Transverse colon (tissue), 4 donors: Measurements from ENCODE around the gene HAND2. TPM values are rescaled to one million over a fixed set of nuclear protein-coding genes. Genes with fewer than 3 reads are reported as not detected.

Source experiments
- DNase-seq: peaks from one replicate; pipeline ENCODE4 v3.0.0-alpha.2; 2019
- H3K27ac ChIP-seq, 4 donors: fragments of 200-600 bp; sonication (generic); 2 replicates each; pipeline ENCODE4 v1.5.1; 2016 to 2018; ENCODE audit warnings: inconsistent platforms in 4 of 4
- H3K27me3 ChIP-seq: fragments of 200-600 bp; sonication (generic); 2 replicates; pipeline ENCODE4 v1.5.1; 2017; ENCODE audit warnings: inconsistent platforms
- H3K36me3 ChIP-seq, 4 donors: fragments of 200-600 bp; sonication (generic); 2 replicates each; pipeline ENCODE4 v1.5.1; 2017 to 2019; ENCODE audit warnings: inconsistent platforms in 4 of 4
- H3K4me1 ChIP-seq, 4 donors: fragments of 200-600 bp; sonication (generic); 2 replicates each; pipeline ENCODE4 v1.5.1; 2017 to 2020; ENCODE audit warnings: inconsistent platforms in 4 of 4
- H3K4me3 ChIP-seq, 4 donors: fragments of 200-600 bp; sonication (generic); 1 replicate in 1 of 4; 2 replicates in 3 of 4; pipeline versions ENCODE4 v1.5.1 to v1.6.1; 2017 to 2019; ENCODE audit warnings: inconsistent platforms in 4 of 4
- H3K9me3 ChIP-seq, 2 donors: fragments of 200-600 bp; sonication (generic); 2 replicates each; pipeline ENCODE4 v1.5.1; 2017 to 2019; ENCODE audit warnings: inconsistent platforms in 2 of 2
- EP300 ChIP-seq: sonication (generic); formaldehyde crosslinking; IDR thresholded peaks from one replicate; pipeline ENCODE4 v1.6.1; 2017; ENCODE audit warnings: antibody characterized with exemption, low read depth
- POLR2A ChIP-seq: fragments of 450-650 bp; IDR thresholded peaks from one replicate; pipeline ENCODE4 v1.6.1; 2016; ENCODE audit warnings: antibody characterized with exemption, mild to moderate bottlenecking, moderate library complexity
- POLR2AphosphoS5 ChIP-seq, 3 donors: sonication (generic); formaldehyde crosslinking; IDR thresholded peaks; one replicate each; pipeline ENCODE4 v1.6.1; 2016; ENCODE audit warnings: antibody characterized with exemption in 3 of 3
- WGBS, 2 donors: methylation state at CpG; one replicate each; pipeline ENCODE4 v1.1.5; 2018; ENCODE audit warnings: low coverage in 1 of 2; 5-methylcytosine and 5-hydroxymethylcytosine counted together
- in situ Hi-C, 4 donors: fragments of 200-750 bp; cut with MboI; loops; one replicate each; pipeline versions ENCODE4 v1.15.0 to v1.15.1; 2017; ENCODE audit warnings: low sequenced_read_pairs in 3 of 4, low pct_ligation_motif_present in 1 of 4, low pct_unique_long_range_greater_than_20kb in 1 of 4
- intact Hi-C: fragments of 100-400 bp; cut with DNase I; formaldehyde crosslinking; loops from one replicate; pipeline ENCODE4 v1.15.1; 2023; ENCODE audit warnings: low total_unique reads
- total RNA-seq, 4 donors: library from RNA; depleted of rRNA; stranded (reverse); fragments of >200 nt; gene quantifications; one replicate each; pipeline ENCODE4 v1.1.0, GENCODE V29; 2016
- TF ChIP-seq, protein P1 (sequence below), 5 experiments: fragments of 200-600 bp in 3 of 5; fragments of 450-650 bp in 2 of 5; sonication (generic) in 3 of 5; IDR thresholded peaks; 1 replicate in 2 of 5; 2 replicates in 3 of 5; pipeline ENCODE4 v1.5.1; 2016 to 2017; ENCODE audit warnings: antibody characterized with exemption in 5 of 5, inconsistent platforms in 3 of 5, mild to moderate bottlenecking in 2 of 5, moderate library complexity in 1 of 5

Gene HAND2
- total RNA-seq, 4 donors from 2014 or later = 24.6 to 87.6 (median 40.9) TPM

DNA sequence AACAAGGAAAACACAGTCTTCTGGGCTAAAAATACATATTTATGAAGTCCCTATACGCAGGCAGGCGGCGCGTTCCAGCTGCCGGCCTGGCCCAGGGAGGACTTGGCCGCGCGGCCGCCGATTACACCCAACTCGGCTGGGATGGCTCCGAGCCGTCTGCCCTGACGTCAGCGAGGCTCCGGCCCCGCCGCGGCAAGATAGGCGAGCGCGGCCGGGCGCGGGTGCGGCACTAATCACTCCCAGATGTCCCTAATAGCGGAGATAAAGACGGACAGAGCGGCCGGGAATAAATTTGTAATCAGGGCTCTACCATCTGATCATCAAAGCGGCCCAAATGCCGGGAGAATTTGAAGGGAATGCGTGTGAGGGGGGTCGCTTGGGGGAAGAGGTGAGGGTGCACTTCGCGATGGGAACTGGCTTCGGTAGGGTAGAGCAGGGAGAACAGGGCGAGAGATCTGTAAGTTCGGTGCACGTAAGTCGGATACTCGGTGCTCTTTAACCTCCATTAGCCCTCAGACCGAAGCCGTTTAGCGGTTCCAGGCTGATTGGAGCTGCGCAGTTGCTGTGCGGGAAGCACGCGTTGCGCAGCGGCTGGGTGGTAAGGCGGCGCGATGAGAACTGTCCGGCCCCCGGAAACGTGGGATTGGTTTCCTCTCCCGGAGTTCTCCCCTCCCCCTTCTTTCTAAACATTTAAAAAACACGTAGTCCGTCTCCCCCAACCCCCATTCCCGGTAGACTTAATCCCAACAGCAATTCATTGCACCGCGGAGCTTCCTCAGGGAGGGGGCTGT lies 7.7 kb downstream of the HAND2 start:
- Histone ChIP-seq H3K9me3 (no peaks in the 10 kb centered on the region), H3K27ac (peak overlapping the region; percentile 81 to 95 (median 89)), H3K36me3 (no peaks in the 10 kb centered on the region), H3K4me3 (peak overlapping the region; percentile 21 to 59 (median 35)), H3K27me3 (peaks cover 100% of the 10 kb centered on the region), H3K4me1 (peaks cover 4 to 48% (median 26%) of the 10 kb centered on the region in 4 donors)
- 11 to 13% methylated on average over 12 to 63 of the region's 63 CpGs for WGBS, 2 donors
- in situ Hi-C loops = loop anchor here (25.0 kb wide), 2 partner anchors 615 to 640 kb away; no protein-coding TSS in a partner anchor
- peak; percentile 71 for DNase-seq
- intact Hi-C loops = loop anchor here (2.0 kb wide), 1 partner anchor 38 kb away; no protein-coding TSS in a partner anchor
- TF ChIP-seq EP300 (no peak), POLR2A (no peak), POLR2AphosphoS5 (IDR thresholded peaks at IDR 0.05) (peak; percentile 6 to 69 (median 25))
- TF ChIP-seq, protein P1, sequence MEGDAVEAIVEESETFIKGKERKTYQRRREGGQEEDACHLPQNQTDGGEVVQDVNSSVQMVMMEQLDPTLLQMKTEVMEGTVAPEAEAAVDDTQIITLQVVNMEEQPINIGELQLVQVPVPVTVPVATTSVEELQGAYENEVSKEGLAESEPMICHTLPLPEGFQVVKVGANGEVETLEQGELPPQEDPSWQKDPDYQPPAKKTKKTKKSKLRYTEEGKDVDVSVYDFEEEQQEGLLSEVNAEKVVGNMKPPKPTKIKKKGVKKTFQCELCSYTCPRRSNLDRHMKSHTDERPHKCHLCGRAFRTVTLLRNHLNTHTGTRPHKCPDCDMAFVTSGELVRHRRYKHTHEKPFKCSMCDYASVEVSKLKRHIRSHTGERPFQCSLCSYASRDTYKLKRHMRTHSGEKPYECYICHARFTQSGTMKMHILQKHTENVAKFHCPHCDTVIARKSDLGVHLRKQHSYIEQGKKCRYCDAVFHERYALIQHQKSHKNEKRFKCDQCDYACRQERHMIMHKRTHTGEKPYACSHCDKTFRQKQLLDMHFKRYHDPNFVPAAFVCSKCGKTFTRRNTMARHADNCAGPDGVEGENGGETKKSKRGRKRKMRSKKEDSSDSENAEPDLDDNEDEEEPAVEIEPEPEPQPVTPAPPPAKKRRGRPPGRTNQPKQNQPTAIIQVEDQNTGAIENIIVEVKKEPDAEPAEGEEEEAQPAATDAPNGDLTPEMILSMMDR (IDR thresholded peaks at IDR 0.05) = no peak

DNA sequence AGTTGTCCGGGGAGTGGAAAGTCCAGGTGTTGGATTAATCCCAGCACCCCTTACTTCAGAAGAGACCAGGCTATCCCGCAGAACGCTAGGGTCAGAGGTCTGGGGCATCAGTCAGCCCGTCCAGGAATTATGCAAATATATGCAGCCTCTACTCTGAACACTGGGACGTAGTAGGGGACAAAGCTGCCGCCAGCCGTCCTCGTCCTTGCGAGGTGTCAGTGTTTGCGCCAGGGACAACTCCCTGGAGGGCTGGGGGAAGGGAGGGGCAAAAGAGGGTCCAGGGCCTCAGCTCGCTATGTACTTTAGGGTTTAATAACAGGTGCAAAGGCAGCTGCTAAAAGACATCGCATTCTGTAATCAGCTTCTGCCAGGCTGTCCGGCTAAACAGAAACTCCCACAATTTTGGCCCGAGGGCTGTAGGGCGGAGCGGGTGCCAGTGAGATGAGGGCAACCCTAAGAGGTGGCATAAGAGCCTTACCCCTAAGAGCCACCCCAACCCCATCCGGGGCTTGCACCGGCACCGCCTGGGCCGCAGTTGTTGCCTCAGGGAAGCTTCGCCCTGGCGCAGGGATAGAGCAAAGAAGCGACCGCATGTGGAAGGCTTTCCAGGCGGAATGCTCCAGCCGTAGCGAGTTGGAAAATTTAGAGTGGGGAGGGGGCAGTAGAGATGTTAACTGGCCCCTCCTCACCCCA lies 8.4 kb downstream of the HAND2 start:
- no peak for DNase-seq
- in situ Hi-C loops (loop anchor here (25.0 kb wide), 2 partner anchors 616 to 641 kb away; no protein-coding TSS in a partner anchor), intact Hi-C loops (loop anchor here (2.0 kb wide), 1 partner anchor 37 kb away; no protein-coding TSS in a partner anchor)
- Histone ChIP-seq H3K4me1 (peaks cover 4 to 56% (median 30%) of the 10 kb centered on the region in 4 donors), H3K27ac (peak overlapping the region; percentile 81 to 95 (median 89)), H3K4me3 (peak overlapping the region; percentile 9 to 59 (median 35)), H3K36me3 (no peaks in the 10 kb centered on the region), H3K27me3 (peaks cover 100% of the 10 kb centered on the region), H3K9me3 (no peaks in the 10 kb centered on the region)
- TF ChIP-seq EP300 (no peak), POLR2A (no peak), POLR2AphosphoS5 (IDR thresholded peaks at IDR 0.05) (no peak)
- TF ChIP-seq, protein P1 (IDR thresholded peaks at IDR 0.05) = peak in 1 of 5 experiments; percentile 0
- 0 to 14% methylated on average over 3 to 25 of the region's 27 CpGs for WGBS, 2 donors

DNA sequence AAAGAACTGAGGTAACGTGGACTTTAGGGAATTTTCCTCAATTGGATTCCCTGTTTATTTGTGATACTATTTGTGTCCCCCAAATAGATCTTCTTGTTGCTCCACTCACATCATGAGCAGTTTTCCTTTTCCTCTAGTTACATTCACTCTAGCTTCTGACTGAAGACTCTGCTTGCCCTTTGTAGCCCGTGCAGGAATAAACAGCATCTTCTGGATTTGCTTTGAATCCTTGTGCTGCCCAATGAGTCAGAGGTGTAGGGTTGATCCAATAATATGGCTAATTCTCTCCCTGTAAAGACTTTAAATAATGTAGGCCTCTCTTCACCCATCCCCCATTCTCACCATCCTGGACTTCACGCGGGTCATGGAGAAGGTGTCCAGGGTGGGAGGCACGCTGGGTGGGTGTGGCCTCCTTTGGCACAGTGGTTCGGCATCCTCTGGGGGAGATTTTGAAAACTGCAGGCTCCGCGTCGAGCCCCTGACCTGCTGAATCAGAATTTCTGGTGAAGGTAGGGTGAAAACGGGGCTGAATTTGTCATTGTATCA lies 9.0 kb downstream of the HAND2 start:
- in situ Hi-C loops = loop anchor here (25.0 kb wide), 2 partner anchors 616 to 641 kb away; no protein-coding TSS in a partner anchor

More for the DNA sequence above, 9.0 kb downstream of the HAND2 start:
- Histone ChIP-seq H3K27ac (peak overlapping the region; percentile 81 to 95 (median 89)), H3K27me3 (peaks cover 100% of the 10 kb centered on the region), H3K9me3 (no peaks in the 10 kb centered on the region), H3K4me1 (peaks cover 4 to 60% (median 31%) of the 10 kb centered on the region in 4 donors), H3K4me3 (no peak overlapping the region), H3K36me3 (no peaks in the 10 kb centered on the region)
- TF ChIP-seq EP300 (no peak), POLR2A (no peak), POLR2AphosphoS5 (IDR thresholded peaks at IDR 0.05) (peak in 1 of 3 donors; percentile 23)
- TF ChIP-seq, protein P1 (IDR thresholded peaks at IDR 0.05) = peak in 2 of 5 experiments; percentile 5 to 14
- DNase-seq = no peak
- WGBS, 2 donors = 38 to 42% methylated on average over 1 to 10 of the region's 10 CpGs
- intact Hi-C loops = no loop called here
